Adrenal gland (tissue), 5 donors: Measurements from ENCODE around the gene E2F6.

Source experiments
- POLR2A ChIP-seq, 2 donors: fragments of 450-650 bp; IDR thresholded peaks; one replicate each; pipeline ENCODE4 v1.6.1; 2017; ENCODE audit warnings: antibody characterized with exemption in 2 of 2, mild to moderate bottlenecking in 2 of 2, moderate library complexity in 1 of 2
- TF ChIP-seq, protein P1 (sequence below), 6 experiments: fragments of 450-650 bp in 4 of 6; fragments of 200-600 bp in 2 of 6; sonication (generic) in 1 of 6; IDR thresholded peaks; 1 replicate in 5 of 6; 2 replicates in 1 of 6; pipeline versions ENCODE4 v1.5.1 to v1.8.0; 2016 to 2021; ENCODE audit warnings: antibody characterized with exemption in 6 of 6, mild to moderate bottlenecking in 2 of 6, moderate library complexity in 1 of 6
- donor health status: DM: no; HTN: no; CAD: no.

DNA sequence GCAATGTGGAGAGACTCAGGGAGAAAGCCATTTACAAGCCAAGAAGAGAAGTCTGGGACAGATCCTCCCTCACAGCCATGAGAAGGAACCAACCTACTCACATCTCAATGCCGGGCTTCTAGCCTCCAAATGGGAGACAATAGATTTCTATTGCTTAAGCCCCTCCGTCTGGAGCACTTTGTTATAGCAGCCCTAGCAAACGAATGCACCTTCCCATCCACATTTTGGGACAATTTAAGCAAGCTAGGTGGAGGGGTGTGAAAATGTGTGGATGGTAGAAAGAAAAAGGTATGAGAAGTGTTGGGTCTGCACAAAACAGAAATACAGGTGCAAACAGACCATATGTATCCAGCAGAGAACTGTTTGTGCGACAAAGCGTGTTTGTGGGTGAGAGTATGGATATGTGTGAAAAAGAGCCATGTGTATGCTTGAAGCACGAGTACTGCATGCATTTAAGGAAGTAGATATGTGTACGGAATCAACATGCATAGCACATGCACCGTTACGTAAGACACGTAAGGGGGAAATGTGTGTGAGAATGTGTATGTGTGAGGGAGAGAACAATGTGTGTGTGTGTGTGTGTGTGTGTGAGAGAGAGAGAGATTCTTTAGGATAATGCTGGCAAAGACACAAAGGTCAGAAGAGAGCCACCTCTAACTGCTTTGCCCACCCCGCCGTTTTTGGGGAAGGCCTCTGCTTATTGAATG is 13.1 kb upstream of the E2F6 start:
- TF ChIP-seq, protein P1, sequence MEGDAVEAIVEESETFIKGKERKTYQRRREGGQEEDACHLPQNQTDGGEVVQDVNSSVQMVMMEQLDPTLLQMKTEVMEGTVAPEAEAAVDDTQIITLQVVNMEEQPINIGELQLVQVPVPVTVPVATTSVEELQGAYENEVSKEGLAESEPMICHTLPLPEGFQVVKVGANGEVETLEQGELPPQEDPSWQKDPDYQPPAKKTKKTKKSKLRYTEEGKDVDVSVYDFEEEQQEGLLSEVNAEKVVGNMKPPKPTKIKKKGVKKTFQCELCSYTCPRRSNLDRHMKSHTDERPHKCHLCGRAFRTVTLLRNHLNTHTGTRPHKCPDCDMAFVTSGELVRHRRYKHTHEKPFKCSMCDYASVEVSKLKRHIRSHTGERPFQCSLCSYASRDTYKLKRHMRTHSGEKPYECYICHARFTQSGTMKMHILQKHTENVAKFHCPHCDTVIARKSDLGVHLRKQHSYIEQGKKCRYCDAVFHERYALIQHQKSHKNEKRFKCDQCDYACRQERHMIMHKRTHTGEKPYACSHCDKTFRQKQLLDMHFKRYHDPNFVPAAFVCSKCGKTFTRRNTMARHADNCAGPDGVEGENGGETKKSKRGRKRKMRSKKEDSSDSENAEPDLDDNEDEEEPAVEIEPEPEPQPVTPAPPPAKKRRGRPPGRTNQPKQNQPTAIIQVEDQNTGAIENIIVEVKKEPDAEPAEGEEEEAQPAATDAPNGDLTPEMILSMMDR (IDR thresholded peaks at IDR 0.05): no peak
- no peak for TF ChIP-seq POLR2A (IDR thresholded peaks at IDR 0.05)
